CD14-positive monocyte (primary cell): ENCODE measurements around the gene HMGB1. TPM values are rescaled to one million over a fixed set of nuclear protein-coding genes. Genes with fewer than 3 reads are reported as not detected.
"Not testable (repeated sequence)": the region's sequence is repeated elsewhere in the genome, so short reads cannot be mapped to it uniquely, and the experiment has no call there.

Experiments
- DNase-seq, 3 donors: peaks; one replicate each; pipeline ENCODE4 v3.0.0-alpha.2; 2011 to 2022
- H2AFZ ChIP-seq: 2 replicates; pipeline ENCODE4 v1.6.0; 2012; ENCODE audit warnings: mild to moderate bottlenecking, low read depth, low read length, inconsistent platforms; ENCODE audit not compliant: insufficient read depth, poor library complexity, severe bottlenecking
- H3K27ac ChIP-seq, 2 donors: 1 replicate in 1 of 2; 2 replicates in 1 of 2; pipeline ENCODE4 v1.5.1; 2012 to 2013; ENCODE audit warnings: low read length in 2 of 2, control low read depth in 1 of 2, inconsistent platforms in 1 of 2, low read depth in 1 of 2, mild to moderate bottlenecking in 1 of 2
- H3K27me3 ChIP-seq, 2 donors: one replicate each; pipeline versions ENCODE4 v1.6.0 to v1.6.1; 2011 to 2013; ENCODE audit warnings: low read length in 2 of 2; ENCODE audit not compliant: control insufficient read depth in 2 of 2, insufficient read depth in 2 of 2
- H3K36me3 ChIP-seq, 2 donors: replicated peaks in 1 of 2; 1 replicate in 1 of 2; 2 replicates in 1 of 2; pipeline versions ENCODE4 v1.5.1 to v1.6.1; 2012 to 2013; ENCODE audit warnings: low read length in 2 of 2, control low read depth in 1 of 2, inconsistent platforms in 1 of 2, mild to moderate bottlenecking in 1 of 2; ENCODE audit not compliant: insufficient read depth in 2 of 2, control insufficient read depth in 1 of 2
- H3K4me1 ChIP-seq, 2 donors: 1 replicate in 1 of 2; 2 replicates in 1 of 2; pipeline versions ENCODE4 v1.5.1 to v1.6.1; 2012 to 2013; ENCODE audit warnings: low read length in 2 of 2, control low read depth in 1 of 2, inconsistent platforms in 1 of 2, mild to moderate bottlenecking in 1 of 2, moderate library complexity in 1 of 2; ENCODE audit not compliant: insufficient read depth in 2 of 2, control insufficient read depth in 1 of 2
- H3K4me2 ChIP-seq: replicated peaks from 2 replicates; pipeline ENCODE3; 2012; ENCODE audit warnings: low read length, moderate library complexity, mild to moderate bottlenecking; ENCODE audit not compliant: poor library complexity, severe bottlenecking; ENCODE audit errors: extremely low read depth
- H3K4me3 ChIP-seq, 3 experiments: fragments of 200-600 bp in 1 of 3; sonication (generic) in 1 of 3; replicated peaks in 1 of 3; 1 replicate in 2 of 3; 2 replicates in 1 of 3; pipeline ENCODE4 v1.5.1; 2011 to 2013; ENCODE audit warnings: low read length in 3 of 3, mild to moderate bottlenecking in 3 of 3, control low read depth in 2 of 3, low read depth in 2 of 3, inconsistent platforms in 1 of 3, moderate library complexity in 1 of 3
- H3K79me2 ChIP-seq: 2 replicates; pipeline ENCODE4 v1.6.0; 2012; ENCODE audit warnings: mild to moderate bottlenecking, control low read depth, inconsistent platforms, low read length, moderate library complexity; ENCODE audit not compliant: insufficient read depth
- H3K9ac ChIP-seq: 2 replicates; pipeline ENCODE4 v1.6.0; 2017; ENCODE audit warnings: low read length, mild to moderate bottlenecking; ENCODE audit not compliant: insufficient read depth, poor library complexity, severe bottlenecking
- H3K9me3 ChIP-seq, 2 donors: replicated peaks in 1 of 2; 1 replicate in 1 of 2; 2 replicates in 1 of 2; pipeline versions ENCODE4 v1.5.1 to v1.6.1; 2012 to 2013; ENCODE audit warnings: low read length in 2 of 2, control low read depth in 1 of 2; ENCODE audit not compliant: control insufficient read depth in 1 of 2, insufficient read depth in 1 of 2
- H4K20me1 ChIP-seq: 2 replicates; pipeline ENCODE4 v1.6.0; 2012; ENCODE audit warnings: mild to moderate bottlenecking, low read length, control low read depth, moderate library complexity; ENCODE audit not compliant: insufficient read depth
- H3K27ac Mint-ChIP-seq, 7 donors: one replicate each; pipeline ENCODE4 v1.8.0; 2020; ENCODE audit warnings: mild to moderate bottlenecking in 7 of 7, mixed read lengths in 7 of 7, moderate library complexity in 6 of 7, inconsistent platforms in 2 of 7
- H3K27me3 Mint-ChIP-seq, 3 donors: one replicate each; pipeline ENCODE4 v1.8.0; 2021 to 2022; ENCODE audit warnings: low read depth in 3 of 3, mild to moderate bottlenecking in 3 of 3, mixed read lengths in 3 of 3, moderate library complexity in 3 of 3, inconsistent platforms in 1 of 3
- H3K36me3 Mint-ChIP-seq, 2 donors: one replicate each; pipeline ENCODE4 v1.8.0; 2020; ENCODE audit warnings: mixed read lengths in 2 of 2, inconsistent platforms in 1 of 2, mild to moderate bottlenecking in 1 of 2
- H3K4me1 Mint-ChIP-seq: one replicate; pipeline ENCODE4 v1.8.0; 2020; ENCODE audit warnings: mild to moderate bottlenecking, mixed read lengths
- H3K4me3 Mint-ChIP-seq, 2 donors: one replicate each; pipeline ENCODE4 v1.8.0; 2020; ENCODE audit warnings: mild to moderate bottlenecking in 2 of 2, mixed read lengths in 2 of 2, moderate library complexity in 1 of 2
- H3K9me3 Mint-ChIP-seq, 7 donors: one replicate each; pipeline ENCODE4 v1.8.0; 2020 to 2022; ENCODE audit warnings: mixed read lengths in 7 of 7, mild to moderate bottlenecking in 6 of 7, moderate library complexity in 6 of 7, inconsistent platforms in 2 of 7
- WGBS: methylation state at CpG from one replicate; pipeline ENCODE4 v1.1.5; 2013; ENCODE audit warnings: missing lambda C conversion rate; ENCODE audit not compliant: insufficient coverage; 5-methylcytosine and 5-hydroxymethylcytosine counted together
- intact Hi-C, 2 donors: fragments of 100-400 bp; cut with micrococcal nuclease; formaldehyde crosslinking; loops; one replicate each; pipeline versions ENCODE4 v1.15.0 to v1.15.1; 2023
- polyA plus RNA-seq, 3 donors: library from polyadenylated mRNA; depleted of rRNA in 1 of 3; unstranded in 2 of 3; stranded (reverse) in 1 of 3; fragments of 300-500 nt in 2 of 3; fragments of >200 nt in 1 of 3; fragmentation: Illumina TruSeq in 2 of 3; gene quantifications; 1 replicate in 2 of 3; 2 replicates in 1 of 3; pipeline ENCODE4 v1.2.3, GENCODE V29; 2012 to 2021
- TF ChIP-seq, protein P1 (sequence below): fragments of 200-600 bp; IDR thresholded peaks from one replicate; pipeline ENCODE4 v1.8.0; 2022; ENCODE audit warnings: antibody characterized with exemption, mild to moderate bottlenecking

HMGB1 gene
- polyA plus RNA-seq, 3 donors = 132 to 489 (median 430) TPM

DNA sequence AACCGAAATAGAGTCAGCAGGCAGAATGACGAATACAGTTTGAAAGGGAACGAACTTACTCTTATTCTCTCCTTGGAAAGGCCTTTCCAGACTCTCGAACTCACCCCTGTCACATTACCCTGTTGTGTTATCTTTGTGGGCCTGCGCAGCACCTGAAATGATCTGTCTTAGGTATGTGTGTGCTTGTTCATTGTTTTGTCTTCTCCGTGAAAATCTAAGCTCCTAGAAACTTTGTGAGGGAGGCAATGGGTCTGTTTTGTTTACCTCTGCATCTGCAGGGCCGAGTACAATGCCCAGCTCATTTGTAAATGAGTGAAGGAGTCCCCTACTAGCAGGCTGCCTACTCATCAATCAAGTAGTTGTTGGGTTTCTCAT is 19.6 kb downstream of the HMGB1 start:
- no peaks in the 10 kb centered on the region for H3K36me3 Mint-ChIP-seq
- Histone ChIP-seq H3K4me2 (peak overlapping the region; percentile 93), H3K79me2 (no peaks in the 10 kb centered on the region), H3K4me1 (peaks cover 12 to 13% of the 10 kb centered on the region in 2 donors), H2AFZ (peak overlapping the region; percentile 89), H3K4me3 (peak overlapping the region; percentile 30 to 75 (median 32)), H3K27me3 (no peaks in the 10 kb centered on the region), H3K9ac (peak overlapping the region; percentile 61), H3K36me3 (no peaks in the 10 kb centered on the region), H3K27ac (no peak overlapping the region), H4K20me1 (no peaks in the 10 kb centered on the region), H3K9me3 (no peaks in the 10 kb centered on the region)
- peak overlapping the region; percentile 82 to 95 for H3K4me3 Mint-ChIP-seq
- TF ChIP-seq, protein P1, sequence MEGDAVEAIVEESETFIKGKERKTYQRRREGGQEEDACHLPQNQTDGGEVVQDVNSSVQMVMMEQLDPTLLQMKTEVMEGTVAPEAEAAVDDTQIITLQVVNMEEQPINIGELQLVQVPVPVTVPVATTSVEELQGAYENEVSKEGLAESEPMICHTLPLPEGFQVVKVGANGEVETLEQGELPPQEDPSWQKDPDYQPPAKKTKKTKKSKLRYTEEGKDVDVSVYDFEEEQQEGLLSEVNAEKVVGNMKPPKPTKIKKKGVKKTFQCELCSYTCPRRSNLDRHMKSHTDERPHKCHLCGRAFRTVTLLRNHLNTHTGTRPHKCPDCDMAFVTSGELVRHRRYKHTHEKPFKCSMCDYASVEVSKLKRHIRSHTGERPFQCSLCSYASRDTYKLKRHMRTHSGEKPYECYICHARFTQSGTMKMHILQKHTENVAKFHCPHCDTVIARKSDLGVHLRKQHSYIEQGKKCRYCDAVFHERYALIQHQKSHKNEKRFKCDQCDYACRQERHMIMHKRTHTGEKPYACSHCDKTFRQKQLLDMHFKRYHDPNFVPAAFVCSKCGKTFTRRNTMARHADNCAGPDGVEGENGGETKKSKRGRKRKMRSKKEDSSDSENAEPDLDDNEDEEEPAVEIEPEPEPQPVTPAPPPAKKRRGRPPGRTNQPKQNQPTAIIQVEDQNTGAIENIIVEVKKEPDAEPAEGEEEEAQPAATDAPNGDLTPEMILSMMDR = no peak
- peaks cover 2 to 9% (median 8%) of the 10 kb centered on the region in 3 donors for H3K27me3 Mint-ChIP-seq
- intact Hi-C loops = no loop called here
- WGBS = 0% methylated on average over 1 of the region's 7 CpGs
- no peaks in the 10 kb centered on the region for H3K9me3 Mint-ChIP-seq
- H3K4me1 Mint-ChIP-seq = peaks cover 12% of the 10 kb centered on the region
- H3K27ac Mint-ChIP-seq = peak overlapping the region in 2 of 7 donors; percentile 1 to 33
- DNase-seq = no peak

DNA sequence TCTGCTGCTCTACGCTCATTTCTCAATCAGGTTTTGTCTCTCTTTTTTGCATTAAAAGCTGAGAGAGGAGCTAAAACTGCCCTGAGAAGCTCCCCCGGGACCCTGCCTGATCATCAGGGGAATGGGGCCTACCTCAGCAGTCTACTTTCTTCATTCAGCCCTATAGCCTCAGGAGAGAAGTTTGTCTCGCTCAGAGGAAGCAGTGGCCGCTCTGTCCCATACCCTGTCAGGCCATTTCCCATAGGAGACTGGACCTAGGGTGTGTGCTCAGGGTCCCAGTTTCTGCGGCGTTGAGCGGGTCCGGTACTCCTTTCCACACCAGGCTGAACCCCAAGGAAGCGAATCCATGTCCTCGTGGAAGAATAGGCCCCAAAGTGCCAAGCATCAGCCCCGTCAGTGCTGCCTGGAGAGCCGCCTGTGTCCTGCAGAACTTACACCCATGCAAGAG is 21.8 kb downstream of the HMGB1 start:
- Histone ChIP-seq H3K36me3 (no peaks in the 10 kb centered on the region), H3K4me1 (peaks cover 12 to 13% of the 10 kb centered on the region in 2 donors), H3K79me2 (no peaks in the 10 kb centered on the region), H3K27me3 (no peaks in the 10 kb centered on the region), H3K9me3 (no peaks in the 10 kb centered on the region), H4K20me1 (no peaks in the 10 kb centered on the region), H3K4me2 (no peak overlapping the region), H2AFZ (no peak overlapping the region), H3K4me3 (no peak overlapping the region), H3K9ac (no peak overlapping the region), H3K27ac (no peak overlapping the region)
- H3K9me3 Mint-ChIP-seq = peaks cover 0 to 2% (median 0%) of the 10 kb centered on the region in 7 donors
- no peaks in the 10 kb centered on the region for H3K36me3 Mint-ChIP-seq
- intact Hi-C loops = loop anchor here in 1 of 2 donors (5.0 kb wide), 1 partner anchor 37 kb away; no protein-coding TSS in a partner anchor
- H3K4me1 Mint-ChIP-seq = peaks cover 12% of the 10 kb centered on the region
- TF ChIP-seq, protein P1 = no peak
- peaks cover 2 to 11% (median 8%) of the 10 kb centered on the region in 3 donors for H3K27me3 Mint-ChIP-seq
- DNase-seq = no peak
- no peak overlapping the region for H3K4me3 Mint-ChIP-seq
- 95% methylated on average over 11 of the region's 12 CpGs for WGBS
- peak overlapping the region in 1 of 7 donors; percentile 18 for H3K27ac Mint-ChIP-seq

DNA sequence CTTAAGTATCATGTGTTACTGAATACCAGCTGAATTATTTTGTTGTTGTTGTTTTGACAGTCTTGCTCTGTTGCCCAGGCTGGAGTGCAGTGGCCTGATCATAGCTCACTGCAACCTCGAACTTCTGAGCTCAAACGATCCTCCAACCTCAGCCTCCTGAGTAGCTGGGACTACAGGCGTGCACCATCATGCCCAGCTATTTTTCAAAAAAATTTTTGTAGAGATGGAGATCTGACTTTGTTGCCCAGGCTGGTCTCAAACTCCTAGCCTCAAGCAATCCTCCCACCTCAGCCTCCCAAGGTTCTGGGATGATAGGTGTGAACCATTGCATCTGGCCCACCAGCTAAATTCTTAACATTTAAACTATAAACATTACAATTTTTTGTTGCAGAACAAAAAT is 22.2 kb downstream of the HMGB1 start:
- not testable (repeated sequence) for H3K36me3 ChIP-seq, H3K36me3 Mint-ChIP-seq, H2AFZ ChIP-seq, H3K27ac Mint-ChIP-seq, DNase-seq, H3K9me3 Mint-ChIP-seq, H3K9me3 ChIP-seq, H3K4me2 ChIP-seq, H3K79me2 ChIP-seq, H3K4me3 ChIP-seq, H3K27ac ChIP-seq, H3K9ac ChIP-seq, H3K4me3 Mint-ChIP-seq, H3K27me3 ChIP-seq, H4K20me1 ChIP-seq
- Mint-ChIP-seq H3K27me3 (peaks cover 2 to 11% (median 8%) of the 10 kb centered on the region in 3 donors), H3K4me1 (peaks cover 12% of the 10 kb centered on the region)
- intact Hi-C loops = loop anchor here in 1 of 2 donors (5.0 kb wide), 1 partner anchor 36 kb away; no protein-coding TSS in a partner anchor
- WGBS = no CpG with 5 or more reads among the region's 3 CpGs
- H3K4me1 ChIP-seq = peaks cover 12 to 13% of the 10 kb centered on the region in 2 donors
